Coronary artery (tissue), 2 donors: ENCODE data around the gene PHLDB3.
A peak's percentile ranks its signal among the peaks of the same experiment; 100 is the strongest.

Experiments used
- DNase-seq: peaks from one replicate; pipeline ENCODE4 v3.0.0-alpha.2; 2017; ENCODE audit warnings: low spot score
- H3K27ac ChIP-seq, 2 donors: fragments of 200-600 bp; sonication (generic); one replicate each; pipeline ENCODE4 v1.5.1; 2016 to 2019
- H3K4me3 ChIP-seq: fragments of 200-600 bp; sonication (generic); 2 replicates; pipeline ENCODE4 v1.5.1; 2016; ENCODE audit warnings: mild to moderate bottlenecking, moderate library complexity
- TF ChIP-seq, protein P1 (sequence below): fragments of 200-600 bp; sonication (generic); IDR thresholded peaks from one replicate; pipeline ENCODE4 v1.5.1; 2019; ENCODE audit warnings: antibody characterized with exemption

PHLDB3 gene

DNA sequence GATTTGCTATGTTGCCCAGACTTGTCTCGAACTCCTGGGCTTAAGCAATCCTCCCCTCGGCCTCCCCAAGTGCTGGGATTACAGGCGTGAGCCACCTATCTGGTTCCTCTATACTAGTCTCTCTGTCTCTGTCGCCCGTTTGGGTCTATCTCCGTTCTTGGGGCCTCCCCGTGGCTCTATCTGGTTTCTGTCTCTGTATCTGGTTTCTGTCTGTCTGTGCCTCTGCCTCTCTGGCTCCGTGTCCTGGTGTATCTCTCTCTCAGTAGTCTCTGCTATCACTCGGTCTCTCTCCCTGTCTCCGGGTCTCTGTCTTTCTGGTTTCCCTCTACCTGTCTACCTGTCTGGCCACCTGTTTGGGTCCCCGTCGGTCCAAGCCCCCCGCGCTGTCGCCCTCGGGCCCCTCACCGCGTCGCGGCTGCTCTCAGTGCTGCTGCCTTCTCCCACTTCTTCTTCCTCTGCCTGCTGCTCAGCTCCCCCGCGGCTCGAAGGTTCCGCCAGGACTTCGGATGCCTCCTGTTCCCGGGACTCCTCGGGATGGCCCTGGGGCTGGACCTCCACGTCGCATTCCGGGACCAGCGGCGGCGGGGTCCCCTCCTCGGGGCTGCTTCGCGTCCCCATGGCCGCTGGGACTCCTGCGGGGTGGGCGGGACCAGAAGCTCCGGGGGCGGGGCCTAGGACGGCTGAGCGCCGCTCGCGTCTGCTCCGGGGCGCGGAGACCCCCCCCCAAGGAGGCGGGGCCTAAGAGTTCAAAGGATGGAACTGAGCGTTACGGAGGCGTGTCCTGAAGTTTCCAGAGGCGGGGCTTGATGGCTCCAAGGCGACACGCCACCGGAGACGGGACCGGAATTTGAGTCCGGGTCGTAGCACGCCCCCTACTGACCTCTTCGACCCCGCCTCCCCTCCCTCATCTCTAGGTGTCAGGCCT is 783 bp downstream of the PHLDB3 start:
- Histone ChIP-seq H3K27ac (peak overlapping the region; percentile 90 to 91), H3K4me3 (peak overlapping the region; percentile 71)
- TF ChIP-seq, protein P1, sequence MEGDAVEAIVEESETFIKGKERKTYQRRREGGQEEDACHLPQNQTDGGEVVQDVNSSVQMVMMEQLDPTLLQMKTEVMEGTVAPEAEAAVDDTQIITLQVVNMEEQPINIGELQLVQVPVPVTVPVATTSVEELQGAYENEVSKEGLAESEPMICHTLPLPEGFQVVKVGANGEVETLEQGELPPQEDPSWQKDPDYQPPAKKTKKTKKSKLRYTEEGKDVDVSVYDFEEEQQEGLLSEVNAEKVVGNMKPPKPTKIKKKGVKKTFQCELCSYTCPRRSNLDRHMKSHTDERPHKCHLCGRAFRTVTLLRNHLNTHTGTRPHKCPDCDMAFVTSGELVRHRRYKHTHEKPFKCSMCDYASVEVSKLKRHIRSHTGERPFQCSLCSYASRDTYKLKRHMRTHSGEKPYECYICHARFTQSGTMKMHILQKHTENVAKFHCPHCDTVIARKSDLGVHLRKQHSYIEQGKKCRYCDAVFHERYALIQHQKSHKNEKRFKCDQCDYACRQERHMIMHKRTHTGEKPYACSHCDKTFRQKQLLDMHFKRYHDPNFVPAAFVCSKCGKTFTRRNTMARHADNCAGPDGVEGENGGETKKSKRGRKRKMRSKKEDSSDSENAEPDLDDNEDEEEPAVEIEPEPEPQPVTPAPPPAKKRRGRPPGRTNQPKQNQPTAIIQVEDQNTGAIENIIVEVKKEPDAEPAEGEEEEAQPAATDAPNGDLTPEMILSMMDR = no peak
- peak; percentile 96 for DNase-seq

DNA sequence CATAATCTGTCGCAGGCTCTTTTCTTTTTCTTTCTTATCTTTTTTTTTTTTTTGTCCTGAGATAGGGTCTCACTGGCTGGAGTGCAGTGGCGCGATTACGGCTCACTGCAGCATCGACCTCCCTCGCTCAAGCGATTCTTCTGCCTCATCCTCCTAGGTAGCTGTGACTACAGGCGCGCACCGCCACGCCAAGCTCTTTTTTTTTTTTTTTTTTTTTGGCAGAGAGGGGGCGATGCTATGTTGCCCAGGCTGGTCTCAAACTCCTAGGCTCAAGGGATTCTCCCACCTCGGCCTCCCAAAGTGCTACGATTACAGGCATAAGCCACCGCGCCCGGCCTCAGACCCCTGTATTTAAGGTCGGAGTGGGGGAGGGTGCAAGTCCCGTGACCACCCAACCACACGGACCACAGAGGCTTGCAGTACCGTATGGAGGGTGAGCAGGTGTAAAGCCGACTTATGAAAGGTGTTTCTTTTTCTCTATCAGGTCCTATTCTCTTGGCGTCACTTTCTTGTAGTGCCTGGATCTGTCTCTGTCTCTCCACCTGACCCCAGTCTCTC is 2.0 kb downstream of the PHLDB3 start:
- Histone ChIP-seq H3K4me3 (no peak overlapping the region), H3K27ac (no peak overlapping the region)
- no peak for DNase-seq
- TF ChIP-seq, protein P1 = no peak

DNA sequence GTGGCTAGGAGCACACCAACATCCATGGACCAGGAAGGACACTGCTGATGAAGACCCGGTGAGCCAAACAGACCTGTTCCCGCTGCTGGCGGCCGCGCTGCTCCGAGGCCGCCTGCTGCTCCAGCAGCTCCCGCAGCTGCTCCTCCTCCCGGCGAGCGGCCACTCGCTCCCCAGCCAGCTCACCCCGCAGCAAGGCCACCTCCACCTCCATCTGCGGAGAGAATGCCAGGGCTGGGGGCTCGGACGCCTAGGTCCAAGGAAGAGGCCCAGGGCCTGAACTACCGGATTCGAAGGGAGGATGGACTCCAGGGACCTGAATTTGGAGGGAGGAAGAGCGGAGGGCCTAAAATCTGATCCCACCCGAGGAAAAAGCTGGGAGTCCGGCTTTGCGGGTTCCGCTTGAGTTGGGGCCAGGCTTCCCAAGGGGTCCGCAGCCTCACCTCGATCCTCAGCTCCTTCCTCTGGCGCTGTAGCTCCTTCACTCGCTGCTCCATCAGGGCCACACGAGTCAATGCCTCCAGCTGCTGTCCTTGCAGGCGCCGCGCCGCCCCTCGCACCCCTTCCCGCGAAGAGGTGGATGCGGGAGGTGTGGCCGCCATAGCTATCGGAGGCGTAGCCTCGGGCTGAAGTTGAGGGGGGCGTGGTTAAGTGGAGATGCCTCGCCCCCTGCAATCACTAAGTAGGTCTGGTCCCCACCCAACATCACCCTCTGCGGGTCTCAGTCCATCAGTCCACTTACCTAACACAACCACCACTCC is 2.7 kb downstream of the PHLDB3 start:
- DNase-seq = no peak

DNA sequence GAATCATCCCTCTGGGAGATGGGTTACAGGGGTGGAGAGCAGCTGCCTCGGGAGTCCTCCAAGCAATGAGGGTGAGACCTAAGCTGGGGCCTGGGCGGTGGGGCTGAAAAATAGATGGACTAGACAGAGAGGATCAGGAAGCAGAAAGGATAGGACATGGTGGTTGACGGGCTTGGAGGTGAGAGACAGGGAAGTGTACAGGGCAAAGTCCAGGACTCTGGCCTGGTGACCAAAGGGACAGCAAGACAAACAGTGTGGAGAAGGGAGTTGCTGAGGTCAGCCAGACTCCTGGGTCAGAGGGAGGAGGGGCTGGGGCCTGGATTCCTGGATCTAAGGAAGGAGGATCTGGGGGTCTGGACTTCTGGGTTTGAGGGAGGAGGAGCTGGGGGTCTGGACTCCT is 5.5 kb downstream of the PHLDB3 start:
- no peak for DNase-seq
- H3K4me3 ChIP-seq = no peak overlapping the region
- no peak overlapping the region for H3K27ac ChIP-seq
- TF ChIP-seq, protein P1 = no peak

More for the DNA sequence above, 2.7 kb downstream of the PHLDB3 start:
- H3K27ac ChIP-seq = no peak overlapping the region
- no peak overlapping the region for H3K4me3 ChIP-seq
- TF ChIP-seq, protein P1 = no peak

DNA sequence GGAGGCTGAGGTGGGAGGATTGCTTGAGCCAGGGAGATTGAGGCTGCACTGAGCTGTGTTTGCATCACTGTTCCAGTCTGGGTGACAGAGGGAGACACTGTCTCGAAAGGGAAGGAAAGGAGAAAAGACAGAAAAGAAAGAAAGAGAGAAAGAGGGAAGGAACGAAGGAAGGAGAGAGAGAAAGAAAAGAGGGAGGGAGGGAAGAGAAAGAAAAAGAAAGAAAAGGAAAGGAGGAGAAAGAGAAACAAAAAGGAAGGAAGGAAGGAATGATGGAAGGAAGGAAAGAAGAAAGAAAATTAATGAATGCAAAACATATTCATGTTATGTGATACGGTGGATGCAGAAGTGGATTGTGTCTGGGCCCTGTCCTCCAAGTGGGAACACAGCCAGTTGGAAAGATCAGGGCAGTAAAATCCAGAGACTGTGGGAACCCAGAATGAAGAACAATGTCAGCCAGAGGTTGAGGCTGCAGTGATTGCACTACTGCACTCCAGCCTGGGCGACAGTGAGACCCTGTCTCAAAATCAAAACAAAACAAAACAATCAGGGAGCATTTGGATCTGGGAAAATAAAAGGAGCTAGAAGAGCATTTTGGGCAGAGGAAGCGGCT is 6.2 kb downstream of the PHLDB3 start:
- TF ChIP-seq, protein P1 = no peak
- DNase-seq = no peak
- Histone ChIP-seq H3K27ac (no peak overlapping the region), H3K4me3 (no peak overlapping the region)

DNA sequence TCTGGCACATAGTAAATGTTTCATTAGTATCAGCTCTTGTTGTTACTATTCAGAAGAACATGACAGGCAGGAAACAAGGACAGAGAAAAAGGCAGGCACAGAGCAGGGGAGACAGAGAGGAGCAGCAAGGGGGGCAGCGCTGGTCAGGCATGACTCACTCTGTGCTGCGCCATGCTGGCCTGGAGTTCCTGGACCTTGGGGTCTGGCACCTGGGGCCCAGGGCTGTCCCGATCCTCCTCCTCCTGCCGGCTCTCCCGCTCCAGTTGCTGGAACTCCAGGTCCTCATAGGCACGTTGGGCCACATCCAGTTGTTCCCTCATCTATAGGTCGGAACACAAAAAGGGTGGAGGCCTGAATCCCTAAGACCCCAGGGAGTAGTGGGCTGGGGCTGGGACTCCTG is 7.6 kb downstream of the PHLDB3 start:
- DNase-seq = no peak
- no peak overlapping the region for H3K27ac ChIP-seq
- no peak overlapping the region for H3K4me3 ChIP-seq
- TF ChIP-seq, protein P1 = no peak
